Small intestine (tissue), 7 donors: ENCODE data around the gene AHCYL1. TPM values are rescaled to one million over a fixed set of nuclear protein-coding genes. Genes with fewer than 3 reads are reported as not detected.

Experiments
- DNase-seq, 2 donors: peaks; one replicate each; pipeline versions ENCODE4 v3.0.0 to v3.0.0-alpha.2; 2013
- FAIRE-seq: peaks from 2 replicates; lab custom pipeline; 2012; peaks lifted over from hg19 to GRCh38; lab: Jason Lieb, UNC
- H3K27ac ChIP-seq, 3 donors: one replicate each; pipeline ENCODE4 v1.5.1; 2013; ENCODE audit warnings: low read length in 2 of 3, mild to moderate bottlenecking in 2 of 3, control low read depth in 1 of 3, inconsistent platforms in 1 of 3, low read depth in 1 of 3, moderate library complexity in 1 of 3
- H3K27me3 ChIP-seq, 3 donors: one replicate each; pipeline ENCODE4 v1.6.1; 2013; ENCODE audit warnings: low read length in 3 of 3, inconsistent platforms in 1 of 3; ENCODE audit not compliant: control insufficient read depth in 3 of 3, insufficient read depth in 3 of 3
- H3K36me3 ChIP-seq, 3 donors: one replicate each; pipeline ENCODE4 v1.6.1; 2013; ENCODE audit warnings: low read length in 3 of 3, inconsistent platforms in 1 of 3, low read depth in 1 of 3, mild to moderate bottlenecking in 1 of 3, moderate library complexity in 1 of 3; ENCODE audit not compliant: control insufficient read depth in 3 of 3, insufficient read depth in 2 of 3
- H3K4me1 ChIP-seq, 3 donors: one replicate each; pipeline ENCODE4 v1.6.1; 2013; ENCODE audit warnings: low read length in 2 of 3, inconsistent platforms in 1 of 3, low read depth in 1 of 3, mild to moderate bottlenecking in 1 of 3, moderate library complexity in 1 of 3; ENCODE audit not compliant: control insufficient read depth in 3 of 3, insufficient read depth in 2 of 3
- H3K4me3 ChIP-seq, 3 donors: one replicate each; pipeline ENCODE4 v1.5.1; 2013; ENCODE audit warnings: low read length in 3 of 3, control low read depth in 1 of 3, inconsistent platforms in 1 of 3, low read depth in 1 of 3, mild to moderate bottlenecking in 1 of 3, moderate library complexity in 1 of 3
- H3K9me3 ChIP-seq, 2 donors: one replicate each; pipeline ENCODE4 v1.6.1; 2013; ENCODE audit warnings: low read depth in 1 of 2, low read length in 1 of 2; ENCODE audit not compliant: control insufficient read depth in 2 of 2, insufficient read depth in 1 of 2
- WGBS, 3 donors: extraction: QIAGEN DNeasy Blood & Tissue Kit; methylation state at CpG; one replicate each; pipeline ENCODE4 v1.1.7; 2013; 5-methylcytosine and 5-hydroxymethylcytosine counted together
- polyA plus RNA-seq, 4 donors: library from polyadenylated mRNA; stranded (reverse) in 3 of 4; unstranded in 1 of 4; fragments of 200-250 nt in 3 of 4; fragments of 120-200 nt in 1 of 4; gene quantifications; one replicate each; pipeline versions ENCODE4 v1.2.1 to v1.2.3, GENCODE V29; 2013
- donor health status: healthy with polysubstance abuse.
- donor health status: control.
- donor health status: control.
- donor health status: Bipolar disorder and iron deficiency.
- donor health status: healthy.

The AHCYL1 gene
- polyA plus RNA-seq, 4 donors, result 67.6 to 159 (median 96.8) TPM

DNA sequence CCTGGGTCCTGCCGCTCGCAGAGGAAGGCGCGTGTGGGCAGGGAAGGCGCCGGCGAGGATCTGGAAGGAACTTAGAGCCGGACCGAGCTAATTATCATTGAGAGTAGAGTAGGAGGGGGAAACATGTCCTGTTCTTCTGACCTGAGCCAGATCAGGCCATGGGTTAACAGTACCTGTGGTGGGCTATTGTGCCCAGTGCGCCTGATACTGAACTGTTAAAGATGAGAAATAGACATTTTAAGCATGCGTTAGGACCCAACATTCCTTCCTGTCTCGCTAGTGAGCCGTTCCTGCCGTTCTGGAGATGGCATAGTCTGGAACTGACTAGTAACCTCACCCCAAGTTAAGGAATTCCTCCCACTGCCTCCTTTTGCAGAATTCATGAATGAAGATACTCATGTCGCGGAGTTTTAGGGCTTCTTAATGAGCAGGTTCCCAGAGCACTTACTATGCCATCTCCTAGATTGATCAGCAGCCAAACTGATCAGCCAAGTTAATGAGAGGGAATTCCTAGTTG, 50.7 kb downstream of the AHCYL1 start:
- Histone ChIP-seq H3K4me1 (peaks cover 0 to 3% (median 0%) of the 10 kb centered on the region in 3 donors), H3K36me3 (peaks cover 6 to 23% (median 10%) of the 10 kb centered on the region in 3 donors), H3K27me3 (no peaks in the 10 kb centered on the region), H3K4me3 (peak overlapping the region; percentile 72 to 99 (median 97)), H3K9me3 (no peaks in the 10 kb centered on the region), H3K27ac (peak overlapping the region in 2 of 3 donors; percentile 80 to 87)
- no peak for DNase-seq
- no peak for FAIRE-seq
- 6 to 8% (median 7%) methylated on average over 16 of the region's 16 CpGs for WGBS, 3 donors

GRCh38 chr1:110038271-110038670, 53.7 kb downstream of the AHCYL1 start:
- Histone ChIP-seq H3K27me3 (no peaks in the 10 kb centered on the region), H3K27ac (no peak overlapping the region), H3K4me3 (no peak overlapping the region), H3K9me3 (no peaks in the 10 kb centered on the region), H3K4me1 (no peaks in the 10 kb centered on the region), H3K36me3 (peaks cover 16 to 49% (median 19%) of the 10 kb centered on the region in 3 donors)
- WGBS, 3 donors, result 94 to 96% (median 95%) methylated on average over 5 of the region's 5 CpGs
- DNase-seq (no peak), FAIRE-seq (no peak)

GRCh38 chr1:110039641-110040040, 55.1 kb downstream of the AHCYL1 start:
- Histone ChIP-seq H3K4me1 (no peaks in the 10 kb centered on the region), H3K36me3 (peaks cover 24 to 56% (median 25%) of the 10 kb centered on the region in 3 donors), H3K4me3 (no peak overlapping the region), H3K27me3 (no peaks in the 10 kb centered on the region), H3K9me3 (no peaks in the 10 kb centered on the region), H3K27ac (no peak overlapping the region)
- no peak for FAIRE-seq
- 73 to 84% (median 73%) methylated on average over 4 of the region's 4 CpGs for WGBS, 3 donors
- DNase-seq, result peak in 1 of 2 donors; percentile 26

GRCh38 chr1:110040548-110040947, 56.0 kb downstream of the AHCYL1 start:
- DNase-seq, result no peak
- WGBS, 3 donors, result 86 to 90% (median 90%) methylated on average over 4 of the region's 4 CpGs
- H3K36me3 ChIP-seq, result peaks cover 25 to 65% (median 29%) of the 10 kb centered on the region in 3 donors

GRCh38 chr1:110043016-110043415, 58.5 kb downstream of the AHCYL1 start:
- WGBS, 3 donors, result 95 to 96% (median 95%) methylated on average over 10 of the region's 10 CpGs
- Histone ChIP-seq H3K27me3 (no peaks in the 10 kb centered on the region), H3K4me3 (no peak overlapping the region), H3K9me3 (no peaks in the 10 kb centered on the region), H3K4me1 (peaks cover 0 to 2% (median 0%) of the 10 kb centered on the region in 3 donors), H3K27ac (no peak overlapping the region), H3K36me3 (peaks cover 29 to 84% (median 39%) of the 10 kb centered on the region in 3 donors)
- FAIRE-seq, result no peak
- DNase-seq, result no peak

More at GRCh38 chr1:110040548-110040947, 56.0 kb downstream of the AHCYL1 start:
- no peak overlapping the region for H3K4me3 ChIP-seq
- no peaks in the 10 kb centered on the region for H3K4me1 ChIP-seq
- FAIRE-seq, result no peak
- H3K9me3 ChIP-seq, result no peaks in the 10 kb centered on the region
- H3K27me3 ChIP-seq, result no peaks in the 10 kb centered on the region
- H3K27ac ChIP-seq, result no peak overlapping the region

DNA sequence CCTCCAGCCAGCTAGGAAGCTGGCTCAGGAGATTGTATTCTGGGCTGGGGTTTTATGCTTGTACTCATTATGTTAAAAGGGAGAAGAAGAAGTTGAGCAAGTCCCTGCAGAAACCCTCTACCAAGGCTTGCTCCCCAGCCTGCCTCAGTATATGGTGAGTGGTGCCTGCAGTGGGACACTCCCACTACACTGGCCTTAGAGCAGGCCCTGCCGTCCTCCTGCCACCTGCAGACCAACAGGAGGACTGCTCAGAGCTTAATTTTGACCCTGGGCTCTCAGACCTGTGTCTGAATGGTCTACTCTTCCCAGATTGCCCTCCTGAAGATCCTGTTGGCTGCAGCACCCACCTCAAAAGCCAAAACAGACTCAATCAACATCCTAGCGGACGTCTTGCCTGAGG, 62.9 kb downstream of the AHCYL1 start:
- Histone ChIP-seq H3K4me1 (peaks cover 2 to 12% (median 5%) of the 10 kb centered on the region in 3 donors), H3K27me3 (no peaks in the 10 kb centered on the region), H3K4me3 (no peak overlapping the region), H3K9me3 (no peaks in the 10 kb centered on the region), H3K27ac (peak overlapping the region in 1 of 3 donors; percentile 68), H3K36me3 (peaks cover 19 to 82% (median 40%) of the 10 kb centered on the region in 3 donors)
- WGBS, 3 donors, result 69 to 85% (median 76%) methylated on average over 3 of the region's 3 CpGs
- no peak for DNase-seq
- no peak for FAIRE-seq

DNA sequence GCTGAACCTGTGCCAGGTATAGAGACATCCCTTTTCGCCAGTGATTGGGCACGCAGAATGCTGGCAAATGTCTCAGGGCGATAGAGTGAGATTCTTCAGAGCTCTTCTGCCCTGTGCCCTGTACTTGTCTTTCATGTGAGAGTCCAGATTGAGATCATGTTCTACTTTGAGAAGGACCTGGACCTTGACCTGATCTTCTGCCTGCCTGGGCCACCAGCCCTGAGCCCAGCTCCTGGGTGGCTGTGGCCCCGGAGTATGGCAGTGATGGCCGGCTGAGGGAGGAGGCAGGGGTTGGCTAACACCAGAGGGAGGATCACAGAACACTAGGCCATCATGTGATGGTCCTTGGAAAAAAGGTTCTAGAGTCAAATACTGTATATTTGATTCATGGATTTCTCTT, 63.7 kb downstream of the AHCYL1 start:
- DNase-seq, result peak in 1 of 2 donors; percentile 68
- Histone ChIP-seq H3K27me3 (no peaks in the 10 kb centered on the region), H3K36me3 (peaks cover 17 to 84% (median 42%) of the 10 kb centered on the region in 3 donors), H3K4me1 (peaks cover 2 to 12% (median 5%) of the 10 kb centered on the region in 3 donors), H3K27ac (peak overlapping the region in 2 of 3 donors; percentile 39 to 68), H3K9me3 (no peaks in the 10 kb centered on the region), H3K4me3 (no peak overlapping the region)
- 65 to 90% (median 72%) methylated on average over 5 of the region's 5 CpGs for WGBS, 3 donors
- FAIRE-seq, result no peak

DNA sequence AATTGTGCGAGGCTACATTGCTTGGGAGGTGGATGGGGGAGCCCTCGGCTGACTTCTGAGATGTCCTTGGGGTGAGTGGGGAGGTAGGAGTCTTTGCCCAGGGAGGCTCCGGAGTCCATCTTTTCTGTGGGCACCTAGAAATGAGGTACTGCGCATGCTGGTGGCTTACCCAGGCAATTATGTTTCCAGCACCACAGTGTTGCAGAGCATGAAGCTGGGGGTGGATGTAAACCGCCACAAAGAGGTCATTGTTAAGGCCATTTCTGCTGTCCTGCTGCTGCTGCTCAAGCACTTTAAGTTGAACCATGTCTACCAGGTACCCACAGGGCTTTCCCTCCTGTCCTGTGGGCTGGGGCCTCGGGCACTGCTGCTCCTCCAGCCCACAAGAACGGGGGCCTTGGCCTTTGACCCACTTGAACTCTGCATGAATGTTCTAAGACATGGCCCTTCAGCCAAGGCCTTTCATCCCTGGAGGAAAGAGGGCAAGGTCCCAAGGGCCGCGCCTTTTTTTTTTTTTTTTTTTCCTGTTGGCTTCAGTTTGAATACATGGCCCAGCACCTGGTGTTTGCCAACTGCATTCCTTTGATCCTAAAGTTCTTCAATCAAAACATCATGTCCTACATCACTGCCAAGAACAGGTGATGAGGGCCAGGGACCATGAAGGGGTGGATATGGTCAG, 64.5 kb downstream of the AHCYL1 start:
- peaks cover 14 to 85% (median 35%) of the 10 kb centered on the region in 3 donors for H3K36me3 ChIP-seq
- no peaks in the 10 kb centered on the region for H3K27me3 ChIP-seq
- H3K27ac ChIP-seq, result peak overlapping the region; percentile 16 to 70 (median 28)
- 43 to 72% (median 54%) methylated on average over 8 to 9 of the region's 9 CpGs for WGBS, 3 donors
- peaks cover 2 to 12% (median 5%) of the 10 kb centered on the region in 3 donors for H3K4me1 ChIP-seq
- FAIRE-seq, result no peak
- DNase-seq, result peak; percentile 66 to 95
- H3K4me3 ChIP-seq, result no peak overlapping the region
- no peaks in the 10 kb centered on the region for H3K9me3 ChIP-seq
